Liver (tissue), 3 donors: ENCODE results near the gene PTPRN2.

Experiments used
- EGR1 ChIP-seq, 2 donors: IDR thresholded peaks; 2 replicates each; pipeline ENCODE4 v1.6.1; 2016 to 2018; ENCODE audit warnings: antibody characterized with exemption in 2 of 2, low read depth in 2 of 2
- FOXA1 ChIP-seq: IDR thresholded peaks from 2 replicates; pipeline ENCODE4 v1.6.1; 2016; ENCODE audit warnings: antibody characterized with exemption
- GABPA ChIP-seq, 2 donors: IDR thresholded peaks in 1 of 2; conservative IDR thresholded peaks in 1 of 2; 2 replicates each; pipeline ENCODE4 v1.6.1; 2016; ENCODE audit warnings: antibody characterized with exemption in 2 of 2, mild to moderate bottlenecking in 1 of 2, moderate library complexity in 1 of 2
- HNF4G ChIP-seq: IDR thresholded peaks from 2 replicates; pipeline ENCODE4 v1.6.1; 2016; ENCODE audit warnings: antibody characterized with exemption
- JUND ChIP-seq, 2 donors: IDR thresholded peaks; 2 replicates each; pipeline ENCODE4 v1.6.1; 2016; ENCODE audit warnings: antibody characterized with exemption in 2 of 2
- RAD21 ChIP-seq, 2 donors: IDR thresholded peaks; 2 replicates each; pipeline ENCODE4 v1.6.1; 2016; ENCODE audit warnings: antibody characterized with exemption in 2 of 2, mild to moderate bottlenecking in 2 of 2
- SP1 ChIP-seq: IDR thresholded peaks from 2 replicates; pipeline ENCODE4 v1.6.1; 2018; ENCODE audit warnings: antibody characterized with exemption, mild to moderate bottlenecking
- TAF1 ChIP-seq: conservative IDR thresholded peaks from 2 replicates; pipeline ENCODE4 v1.6.1; 2016; ENCODE audit warnings: antibody characterized with exemption, mild to moderate bottlenecking
- YY1 ChIP-seq: IDR thresholded peaks from 2 replicates; pipeline ENCODE4 v1.6.1; 2016; ENCODE audit warnings: antibody characterized with exemption, mild to moderate bottlenecking
- TF ChIP-seq, protein P1 (sequence below): fragments of 150-350 bp; IDR thresholded peaks from 2 replicates; pipeline ENCODE4 v1.5.1; 2017; ENCODE audit warnings: improper control_type of control experiment, low read depth, low read length; ENCODE audit not compliant: missing input control
- TF ChIP-seq, protein P2 (sequence below): IDR thresholded peaks from 2 replicates; pipeline ENCODE4 v1.6.1; 2016; ENCODE audit warnings: antibody characterized with exemption
- TF ChIP-seq, protein P3 (sequence below): IDR thresholded peaks from 2 replicates; pipeline ENCODE4 v1.6.1; 2016; ENCODE audit warnings: antibody characterized with exemption
- TF ChIP-seq, protein P4 (sequence below): IDR thresholded peaks from 2 replicates; pipeline ENCODE4 v1.6.1; 2016; ENCODE audit warnings: antibody characterized with exemption, mild to moderate bottlenecking
- TF ChIP-seq, protein P5 (sequence below): IDR thresholded peaks from 2 replicates; pipeline ENCODE4 v1.6.1; 2016; ENCODE audit warnings: antibody characterized with exemption
- donor health status: healthy.
- donor health status: healthy.

DNA sequence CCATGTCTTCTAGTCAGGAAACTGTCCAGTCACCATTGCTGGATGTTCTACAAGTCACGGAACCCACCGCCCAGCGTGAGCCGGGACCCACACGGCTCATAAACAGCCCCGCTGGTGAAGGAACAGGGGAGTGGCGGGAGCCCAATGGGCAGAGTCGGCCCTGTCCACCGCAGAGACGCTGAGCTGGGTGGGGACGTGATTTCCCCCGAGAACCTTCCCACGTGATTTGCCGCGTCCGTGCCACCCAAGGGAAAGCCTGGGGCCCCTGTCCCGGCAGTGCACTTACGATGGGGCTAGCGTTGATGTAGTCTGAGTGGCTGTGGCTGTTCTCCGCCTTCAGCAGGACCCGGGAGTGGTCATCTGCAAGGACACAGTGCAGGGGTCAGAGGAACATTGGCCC is 983.9 kb downstream of the PTPRN2 start:
- no peak for TF ChIP-seq SP1
- TF ChIP-seq, protein P1, sequence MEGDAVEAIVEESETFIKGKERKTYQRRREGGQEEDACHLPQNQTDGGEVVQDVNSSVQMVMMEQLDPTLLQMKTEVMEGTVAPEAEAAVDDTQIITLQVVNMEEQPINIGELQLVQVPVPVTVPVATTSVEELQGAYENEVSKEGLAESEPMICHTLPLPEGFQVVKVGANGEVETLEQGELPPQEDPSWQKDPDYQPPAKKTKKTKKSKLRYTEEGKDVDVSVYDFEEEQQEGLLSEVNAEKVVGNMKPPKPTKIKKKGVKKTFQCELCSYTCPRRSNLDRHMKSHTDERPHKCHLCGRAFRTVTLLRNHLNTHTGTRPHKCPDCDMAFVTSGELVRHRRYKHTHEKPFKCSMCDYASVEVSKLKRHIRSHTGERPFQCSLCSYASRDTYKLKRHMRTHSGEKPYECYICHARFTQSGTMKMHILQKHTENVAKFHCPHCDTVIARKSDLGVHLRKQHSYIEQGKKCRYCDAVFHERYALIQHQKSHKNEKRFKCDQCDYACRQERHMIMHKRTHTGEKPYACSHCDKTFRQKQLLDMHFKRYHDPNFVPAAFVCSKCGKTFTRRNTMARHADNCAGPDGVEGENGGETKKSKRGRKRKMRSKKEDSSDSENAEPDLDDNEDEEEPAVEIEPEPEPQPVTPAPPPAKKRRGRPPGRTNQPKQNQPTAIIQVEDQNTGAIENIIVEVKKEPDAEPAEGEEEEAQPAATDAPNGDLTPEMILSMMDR, result no peak
- TF ChIP-seq, protein P2, sequence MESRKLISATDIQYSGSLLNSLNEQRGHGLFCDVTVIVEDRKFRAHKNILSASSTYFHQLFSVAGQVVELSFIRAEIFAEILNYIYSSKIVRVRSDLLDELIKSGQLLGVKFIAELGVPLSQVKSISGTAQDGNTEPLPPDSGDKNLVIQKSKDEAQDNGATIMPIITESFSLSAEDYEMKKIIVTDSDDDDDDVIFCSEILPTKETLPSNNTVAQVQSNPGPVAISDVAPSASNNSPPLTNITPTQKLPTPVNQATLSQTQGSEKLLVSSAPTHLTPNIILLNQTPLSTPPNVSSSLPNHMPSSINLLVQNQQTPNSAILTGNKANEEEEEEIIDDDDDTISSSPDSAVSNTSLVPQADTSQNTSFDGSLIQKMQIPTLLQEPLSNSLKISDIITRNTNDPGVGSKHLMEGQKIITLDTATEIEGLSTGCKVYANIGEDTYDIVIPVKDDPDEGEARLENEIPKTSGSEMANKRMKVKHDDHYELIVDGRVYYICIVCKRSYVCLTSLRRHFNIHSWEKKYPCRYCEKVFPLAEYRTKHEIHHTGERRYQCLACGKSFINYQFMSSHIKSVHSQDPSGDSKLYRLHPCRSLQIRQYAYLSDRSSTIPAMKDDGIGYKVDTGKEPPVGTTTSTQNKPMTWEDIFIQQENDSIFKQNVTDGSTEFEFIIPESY, result no peak
- TF ChIP-seq EGR1 (IDR thresholded peaks at IDR 0.05; ENCODE audit: low read depth in 2 of 2), result no peak
- TF ChIP-seq, protein P3, sequence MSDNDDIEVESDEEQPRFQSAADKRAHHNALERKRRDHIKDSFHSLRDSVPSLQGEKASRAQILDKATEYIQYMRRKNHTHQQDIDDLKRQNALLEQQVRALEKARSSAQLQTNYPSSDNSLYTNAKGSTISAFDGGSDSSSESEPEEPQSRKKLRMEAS, result no peak
- TF ChIP-seq YY1, result no peak
- TF ChIP-seq, protein P4, sequence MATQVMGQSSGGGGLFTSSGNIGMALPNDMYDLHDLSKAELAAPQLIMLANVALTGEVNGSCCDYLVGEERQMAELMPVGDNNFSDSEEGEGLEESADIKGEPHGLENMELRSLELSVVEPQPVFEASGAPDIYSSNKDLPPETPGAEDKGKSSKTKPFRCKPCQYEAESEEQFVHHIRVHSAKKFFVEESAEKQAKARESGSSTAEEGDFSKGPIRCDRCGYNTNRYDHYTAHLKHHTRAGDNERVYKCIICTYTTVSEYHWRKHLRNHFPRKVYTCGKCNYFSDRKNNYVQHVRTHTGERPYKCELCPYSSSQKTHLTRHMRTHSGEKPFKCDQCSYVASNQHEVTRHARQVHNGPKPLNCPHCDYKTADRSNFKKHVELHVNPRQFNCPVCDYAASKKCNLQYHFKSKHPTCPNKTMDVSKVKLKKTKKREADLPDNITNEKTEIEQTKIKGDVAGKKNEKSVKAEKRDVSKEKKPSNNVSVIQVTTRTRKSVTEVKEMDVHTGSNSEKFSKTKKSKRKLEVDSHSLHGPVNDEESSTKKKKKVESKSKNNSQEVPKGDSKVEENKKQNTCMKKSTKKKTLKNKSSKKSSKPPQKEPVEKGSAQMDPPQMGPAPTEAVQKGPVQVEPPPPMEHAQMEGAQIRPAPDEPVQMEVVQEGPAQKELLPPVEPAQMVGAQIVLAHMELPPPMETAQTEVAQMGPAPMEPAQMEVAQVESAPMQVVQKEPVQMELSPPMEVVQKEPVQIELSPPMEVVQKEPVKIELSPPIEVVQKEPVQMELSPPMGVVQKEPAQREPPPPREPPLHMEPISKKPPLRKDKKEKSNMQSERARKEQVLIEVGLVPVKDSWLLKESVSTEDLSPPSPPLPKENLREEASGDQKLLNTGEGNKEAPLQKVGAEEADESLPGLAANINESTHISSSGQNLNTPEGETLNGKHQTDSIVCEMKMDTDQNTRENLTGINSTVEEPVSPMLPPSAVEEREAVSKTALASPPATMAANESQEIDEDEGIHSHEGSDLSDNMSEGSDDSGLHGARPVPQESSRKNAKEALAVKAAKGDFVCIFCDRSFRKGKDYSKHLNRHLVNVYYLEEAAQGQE, result no peak
- TF ChIP-seq JUND (IDR thresholded peaks at IDR 0.05), result no peak
- TF ChIP-seq RAD21 (IDR thresholded peaks at IDR 0.05), result no peak
- no peak for TF ChIP-seq HNF4G
- no peak for TF ChIP-seq TAF1
- TF ChIP-seq GABPA (IDR thresholded peaks at IDR 0.05 in 1 of 2, conservative IDR thresholded peaks at IDR 0.05 in 1 of 2), result no peak
- no peak for TF ChIP-seq FOXA1
- TF ChIP-seq, protein P5, sequence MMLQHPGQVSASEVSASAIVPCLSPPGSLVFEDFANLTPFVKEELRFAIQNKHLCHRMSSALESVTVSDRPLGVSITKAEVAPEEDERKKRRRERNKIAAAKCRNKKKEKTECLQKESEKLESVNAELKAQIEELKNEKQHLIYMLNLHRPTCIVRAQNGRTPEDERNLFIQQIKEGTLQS, result no peak
